GM23248 (cell line): ENCODE results near the gene ARL4C. TPM values are rescaled to one million over a fixed set of nuclear protein-coding genes. Genes with fewer than 3 reads are reported as not detected.

ENCODE experiments used
- DNase-seq: peaks from one replicate; pipeline ENCODE4 v3.0.0-alpha.2; 2015
- H2AFZ ChIP-seq: fragments of 200-600 bp; sonication (generic); 2 replicates; pipeline ENCODE4 v1.6.1; 2016; ENCODE audit warnings: antibody characterized with exemption
- H3F3A ChIP-seq: fragments of 200-600 bp; sonication (generic); 2 replicates; pipeline ENCODE4 v1.6.1; 2016; ENCODE audit warnings: mild to moderate bottlenecking, antibody characterized with exemption, mixed run types; ENCODE audit not compliant: insufficient read depth
- H3K27ac ChIP-seq: fragments of 200-600 bp; sonication (generic); 2 replicates; pipeline ENCODE4 v1.5.1; 2016; ENCODE audit warnings: mild to moderate bottlenecking
- H3K27me3 ChIP-seq: fragments of 200-600 bp; sonication (generic); replicated peaks from 2 replicates; pipeline ENCODE4 v1.6.1; 2016; ENCODE audit warnings: mild to moderate bottlenecking; ENCODE audit not compliant: insufficient read depth
- H3K36me3 ChIP-seq: fragments of 200-600 bp; sonication (generic); 2 replicates; pipeline ENCODE4 v1.6.1; 2016; ENCODE audit warnings: low read depth, mild to moderate bottlenecking
- H3K4me1 ChIP-seq: fragments of 200-600 bp; sonication (generic); 2 replicates; pipeline ENCODE4 v1.6.1; 2016; ENCODE audit warnings: mild to moderate bottlenecking; ENCODE audit not compliant: insufficient read depth
- H3K4me2 ChIP-seq: fragments of 200-600 bp; sonication (generic); one replicate; pipeline ENCODE4 v1.6.1; 2016; ENCODE audit warnings: mild to moderate bottlenecking; ENCODE audit not compliant: unreplicated experiment
- H3K4me3 ChIP-seq: fragments of 200-600 bp; sonication (generic); 2 replicates; pipeline ENCODE4 v1.5.1; 2016; ENCODE audit warnings: mild to moderate bottlenecking
- H3K79me2 ChIP-seq: fragments of 200-600 bp; sonication (generic); 2 replicates; pipeline ENCODE4 v1.6.1; 2016; ENCODE audit warnings: mild to moderate bottlenecking; ENCODE audit not compliant: insufficient read depth
- H3K9ac ChIP-seq: fragments of 200-600 bp; sonication (generic); 2 replicates; pipeline ENCODE4 v1.6.1; 2016; ENCODE audit warnings: mild to moderate bottlenecking
- H3K9me2 ChIP-seq: fragments of 200-600 bp; sonication (generic); 2 replicates; pipeline ENCODE4 v1.6.1; 2016; ENCODE audit warnings: mixed run types, mild to moderate bottlenecking, moderate library complexity; ENCODE audit not compliant: insufficient read depth
- H3K9me3 ChIP-seq: fragments of 200-600 bp; sonication (generic); one replicate; pipeline ENCODE4 v1.6.1; 2017; ENCODE audit warnings: low read depth
- H4K20me1 ChIP-seq: fragments of 200-600 bp; sonication (generic); 2 replicates; pipeline ENCODE4 v1.6.0; 2016; ENCODE audit not compliant: insufficient read depth
- EZH2 ChIP-seq: fragments of 200-600 bp; sonication (generic); IDR thresholded peaks from 2 replicates; pipeline ENCODE4 v1.6.1; 2018; ENCODE audit warnings: antibody characterized with exemption, mild to moderate bottlenecking; ENCODE audit not compliant: insufficient read depth, poor library complexity, severe bottlenecking
- EZH2phosphoT487 ChIP-seq: fragments of 200-600 bp; sonication (generic); IDR thresholded peaks from 2 replicates; pipeline ENCODE4 v1.6.1; 2018; ENCODE audit warnings: antibody characterized with exemption, moderate library complexity, mild to moderate bottlenecking, low read depth; ENCODE audit not compliant: insufficient read depth
- WGBS, 2 experiments: methylation state at CpG; one replicate each; pipeline ENCODE4 v1.1.6; 2015 to 2017; ENCODE audit warnings: low lambda C conversion rate in 2 of 2, low coverage in 1 of 2; ENCODE audit errors: missing lambda C conversion rate in 2 of 2; 5-methylcytosine and 5-hydroxymethylcytosine counted together
- in situ Hi-C: fragments of 300-500 bp; cut with MboI; formaldehyde crosslinking; loops from 2 replicates; pipeline ENCODE4 v1.15.0; 2020
- polyA plus RNA-seq: library from polyadenylated mRNA; unstranded; fragments of >200 nt; fragmentation: Nextera tagmentation; extraction: Ambion mirVana; gene quantifications from 2 replicates; pipeline ENCODE4 v1.2.1, GENCODE V29; 2016
- total RNA-seq: library from RNA; depleted of rRNA; stranded (reverse); fragments of >200 nt; shearing (Covaris generic); gene quantifications from 2 replicates; pipeline ENCODE4 v1.2.3, GENCODE V29; 2014

ARL4C gene
- total and polyA plus RNA-seq, 2 experiments from 2014 or later = 1.4 to 4.8 TPM

- Histone ChIP-seq H3K36me3 (no peaks in the 10 kb centered on the region), H3K4me1 (peaks cover 25% of the 10 kb centered on the region), H3K27me3 (no peaks in the 10 kb centered on the region), H3K79me2 (no peaks in the 10 kb centered on the region), H3K9ac (peak overlapping the region; percentile 67), H3K9me2 (no peaks in the 10 kb centered on the region), H2AFZ (peak overlapping the region; percentile 61), H3F3A (peaks cover 25% of the 10 kb centered on the region), H3K4me3 (no peak overlapping the region), H3K27ac (peak overlapping the region; percentile 94), H3K9me3 (no peaks in the 10 kb centered on the region), H3K4me2 (peak overlapping the region; percentile 53), H4K20me1 (no peaks in the 10 kb centered on the region)
- in situ Hi-C loops = no loop called here
- no peak for TF ChIP-seq EZH2phosphoT487
- no peak for TF ChIP-seq EZH2
- 75 to 78% methylated on average over 2 of the region's 2 CpGs for WGBS, 2 experiments
- no peak for DNase-seq
Measured at GRCh38 chr2:234451242-234451641, 45.6 kb downstream of the ARL4C start.

GRCh38 chr2:234450431-234451124 lies 46.3 kb downstream of the ARL4C start:
- Histone ChIP-seq H3K9me3 (no peaks in the 10 kb centered on the region), H3K79me2 (no peaks in the 10 kb centered on the region), H3K9me2 (no peaks in the 10 kb centered on the region), H3K27me3 (no peaks in the 10 kb centered on the region), H3K4me1 (peaks cover 25% of the 10 kb centered on the region), H4K20me1 (no peaks in the 10 kb centered on the region), H3F3A (peaks cover 27% of the 10 kb centered on the region), H3K4me3 (no peak overlapping the region), H3K4me2 (no peak overlapping the region), H3K9ac (no peak overlapping the region), H2AFZ (no peak overlapping the region), H3K27ac (no peak overlapping the region), H3K36me3 (no peaks in the 10 kb centered on the region)
- DNase-seq = no peak
- in situ Hi-C loops = no loop called here
- WGBS, 2 experiments = 77 to 81% methylated on average over 6 of the region's 6 CpGs
- TF ChIP-seq EZH2 (no peak), EZH2phosphoT487 (no peak)

- H3F3A ChIP-seq = peaks cover 36% of the 10 kb centered on the region
- H2AFZ ChIP-seq = no peak overlapping the region
- H3K36me3 ChIP-seq = no peaks in the 10 kb centered on the region
- DNase-seq = no peak
- in situ Hi-C loops = no loop called here
- H3K9me3 ChIP-seq = no peaks in the 10 kb centered on the region
- H3K9ac ChIP-seq = no peak overlapping the region
- H3K9me2 ChIP-seq = no peaks in the 10 kb centered on the region
- H4K20me1 ChIP-seq = no peaks in the 10 kb centered on the region
- H3K4me1 ChIP-seq = peaks cover 37% of the 10 kb centered on the region
- H3K79me2 ChIP-seq = no peaks in the 10 kb centered on the region
- no peak overlapping the region for H3K27ac ChIP-seq
- no peak overlapping the region for H3K4me2 ChIP-seq
- 70 to 74% methylated on average over 13 of the region's 13 CpGs for WGBS, 2 experiments
- no peak overlapping the region for H3K4me3 ChIP-seq
- no peaks in the 10 kb centered on the region for H3K27me3 ChIP-seq
- TF ChIP-seq EZH2 = no peak
- no peak for TF ChIP-seq EZH2phosphoT487
Measured at GRCh38 chr2:234448506-234449184, 48.2 kb downstream of the ARL4C start.

DNA sequence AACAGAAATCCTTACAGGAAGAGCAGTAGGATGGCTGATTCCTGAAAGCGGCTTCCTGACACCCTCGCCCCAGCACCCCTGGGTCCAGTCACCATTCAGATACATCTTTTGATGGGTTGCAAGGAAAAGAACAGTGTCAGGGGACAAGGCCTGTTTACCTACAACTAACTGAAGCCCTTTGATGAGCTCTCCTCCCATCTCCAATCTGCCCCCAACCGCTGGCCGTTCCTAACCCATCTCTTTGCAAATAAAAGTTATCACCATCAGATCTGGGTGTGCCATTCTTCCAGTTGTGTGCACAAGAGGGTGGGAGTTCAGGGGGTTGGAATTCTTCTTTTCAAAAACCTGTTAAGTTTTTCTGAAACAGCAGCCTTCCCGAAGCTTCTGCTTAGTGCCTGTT lies 48.9 kb downstream of the ARL4C start:
- peaks cover 37% of the 10 kb centered on the region for H3K4me1 ChIP-seq

More for the DNA sequence above, 48.9 kb downstream of the ARL4C start:
- Histone ChIP-seq H3K79me2 (no peaks in the 10 kb centered on the region), H3K9me2 (no peaks in the 10 kb centered on the region), H3K27ac (no peak overlapping the region), H3F3A (peaks cover 30% of the 10 kb centered on the region), H3K36me3 (no peaks in the 10 kb centered on the region), H4K20me1 (no peaks in the 10 kb centered on the region), H3K9me3 (no peaks in the 10 kb centered on the region), H3K27me3 (no peaks in the 10 kb centered on the region), H3K4me2 (no peak overlapping the region), H3K9ac (no peak overlapping the region), H3K4me3 (no peak overlapping the region), H2AFZ (no peak overlapping the region)
- in situ Hi-C loops = no loop called here
- 78 to 87% methylated on average over 5 of the region's 5 CpGs for WGBS, 2 experiments
- TF ChIP-seq EZH2phosphoT487 (no peak), EZH2 (no peak)
- DNase-seq = no peak
